Measurements from ENCODE around the gene ASS1.

Gene ASS1

DNA sequence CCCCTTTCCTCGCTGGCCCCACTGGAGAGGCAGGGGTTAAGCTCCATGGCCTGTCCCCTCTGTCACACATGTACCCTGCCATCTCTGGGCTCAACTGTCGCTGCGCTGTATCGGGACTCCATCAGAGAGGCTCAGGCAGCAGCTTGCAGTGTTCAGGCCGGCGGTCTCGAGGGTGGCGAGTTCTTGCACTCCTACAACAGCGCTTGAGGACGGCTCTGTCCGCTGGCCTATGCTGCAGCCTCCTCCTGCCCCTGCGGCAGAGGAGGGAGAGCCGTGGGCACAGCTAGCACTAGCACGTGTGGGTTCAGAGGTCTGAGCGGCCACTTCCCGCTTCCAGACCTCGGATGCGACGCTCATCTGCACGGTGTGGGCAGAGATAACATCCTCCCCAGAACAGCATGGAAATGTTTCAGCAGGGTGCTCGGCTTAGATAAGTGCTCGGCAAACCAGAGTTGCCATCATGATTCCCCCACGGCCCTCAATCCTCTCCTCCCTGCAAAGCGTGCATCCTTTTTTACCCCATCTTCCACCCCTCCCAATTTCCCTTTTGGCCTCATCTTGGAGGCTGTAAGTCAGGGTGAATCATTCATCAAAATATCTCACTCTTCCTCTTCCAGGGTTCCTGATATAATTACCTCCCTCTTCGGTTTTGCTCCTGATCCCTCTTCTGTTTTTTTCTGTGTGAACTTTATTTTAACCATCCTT, 92.7 kb downstream of the ASS1 start:
- no peak for DNase-seq

DNA sequence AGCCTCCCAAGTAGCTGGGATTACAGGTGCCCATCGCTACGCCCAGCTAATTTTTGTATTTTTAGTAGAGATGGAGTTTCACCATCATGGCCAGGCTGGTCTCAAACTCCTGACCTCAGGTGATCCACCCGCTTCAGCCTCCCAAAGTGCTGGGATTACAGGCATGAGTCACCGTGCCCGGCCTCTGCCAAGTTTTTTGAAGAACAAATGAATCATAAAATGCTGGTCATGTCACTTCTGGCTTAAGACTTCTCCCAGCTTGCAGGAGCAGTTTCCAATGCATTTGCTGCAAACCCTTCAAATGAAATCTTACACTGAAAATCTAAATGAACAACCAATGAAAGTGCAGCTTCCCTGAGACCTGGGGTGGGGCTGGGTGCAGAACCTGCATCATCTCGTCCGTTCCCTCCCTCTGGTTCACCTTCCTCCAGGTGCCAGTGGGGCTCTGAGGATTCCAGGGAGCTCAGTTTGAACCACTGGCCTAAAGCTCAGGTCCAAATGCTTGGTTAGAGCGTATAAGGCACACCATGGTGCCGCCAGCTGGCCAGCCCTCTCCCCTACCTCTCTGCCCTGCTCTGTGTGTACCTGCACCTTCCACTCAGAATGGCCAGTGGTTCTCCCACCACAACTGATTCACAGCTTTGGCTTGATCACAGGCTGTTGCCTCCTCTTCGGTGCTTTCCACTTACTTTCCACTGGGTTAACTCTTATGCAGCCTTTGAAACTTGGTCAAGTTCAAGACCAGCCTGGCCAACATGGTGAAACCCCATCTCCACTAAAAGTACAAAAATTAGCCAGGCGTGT, 94.9 kb downstream of the ASS1 start:
- DNase-seq, result peak; percentile 48

DNA sequence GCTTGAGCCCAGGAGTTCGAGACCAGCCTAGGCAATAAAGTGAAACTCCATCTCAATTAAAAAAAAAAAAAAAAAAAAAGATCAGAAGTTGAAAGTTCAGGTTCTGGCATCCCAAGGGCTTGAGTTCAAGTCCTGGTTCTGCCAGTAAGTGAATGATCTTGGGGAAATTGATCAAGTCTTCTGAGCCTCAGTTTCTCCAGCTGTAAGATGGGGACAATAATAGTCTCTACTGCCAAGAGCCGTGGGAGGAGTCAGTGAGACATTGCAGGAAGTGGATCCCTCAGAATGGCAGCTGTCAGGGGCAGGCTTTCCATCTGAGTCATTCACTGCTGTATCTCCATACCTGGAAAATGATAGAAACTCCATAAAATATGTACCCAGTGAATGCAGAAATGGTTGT, 96.8 kb downstream of the ASS1 start:
- no peak for DNase-seq

DNA sequence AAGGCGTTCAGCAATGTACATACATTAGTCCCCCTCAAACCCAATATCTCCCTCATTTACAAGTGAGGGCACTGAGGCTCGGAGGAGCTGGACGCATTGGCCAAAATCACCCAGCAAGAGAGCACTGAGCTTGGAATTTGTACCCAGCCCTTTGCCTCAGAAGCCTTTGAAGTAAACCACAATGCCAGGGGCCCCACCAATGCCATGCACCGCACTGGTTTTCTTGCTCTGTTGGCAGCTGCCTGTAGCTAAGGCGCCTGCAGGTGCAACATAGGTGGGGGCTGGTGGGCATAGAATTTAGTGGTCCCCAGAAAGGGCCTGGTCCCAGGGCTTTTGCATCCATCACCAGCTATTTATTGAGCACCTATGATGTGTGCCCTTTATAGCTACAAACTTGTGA, 97.3 kb downstream of the ASS1 start:
- no peak for DNase-seq

DNA sequence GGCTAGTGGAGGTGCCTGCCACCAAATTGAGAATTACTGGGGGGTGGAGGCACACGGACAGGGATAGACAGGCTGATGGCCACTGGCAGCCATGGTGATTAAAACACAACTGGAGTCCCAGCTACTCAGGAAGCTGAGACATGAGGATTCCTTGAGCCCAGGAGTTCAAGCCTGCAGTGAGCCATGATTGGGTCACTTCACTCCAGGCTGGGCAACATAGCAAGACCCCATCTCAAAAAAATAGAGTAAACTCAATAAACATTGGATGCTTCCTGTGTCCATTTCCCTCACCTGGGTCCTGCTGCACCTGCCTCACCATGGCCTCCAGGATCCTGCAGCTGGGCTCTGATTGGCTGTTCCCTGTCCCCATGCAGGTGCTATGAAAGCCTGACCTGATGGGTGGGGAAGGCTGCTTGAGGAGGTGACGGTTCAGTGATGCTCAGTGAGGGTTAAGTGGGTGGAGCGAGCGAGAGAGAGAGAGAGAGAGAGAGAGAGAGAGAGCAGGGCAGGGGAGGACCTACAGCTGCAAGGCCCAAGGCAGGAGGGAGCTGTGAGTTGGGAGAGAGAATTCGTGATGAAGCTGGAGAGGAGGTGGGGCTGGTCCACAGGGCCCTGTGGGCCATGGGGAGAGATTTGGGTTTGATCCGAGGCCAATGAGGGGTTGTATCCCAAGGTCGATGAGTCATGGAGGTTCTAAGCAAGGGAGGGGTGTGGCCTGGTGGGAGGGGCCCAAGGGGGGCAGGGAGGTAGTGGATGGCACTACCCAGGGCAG, 97.9 kb downstream of the ASS1 start:
- no peak for DNase-seq

DNA sequence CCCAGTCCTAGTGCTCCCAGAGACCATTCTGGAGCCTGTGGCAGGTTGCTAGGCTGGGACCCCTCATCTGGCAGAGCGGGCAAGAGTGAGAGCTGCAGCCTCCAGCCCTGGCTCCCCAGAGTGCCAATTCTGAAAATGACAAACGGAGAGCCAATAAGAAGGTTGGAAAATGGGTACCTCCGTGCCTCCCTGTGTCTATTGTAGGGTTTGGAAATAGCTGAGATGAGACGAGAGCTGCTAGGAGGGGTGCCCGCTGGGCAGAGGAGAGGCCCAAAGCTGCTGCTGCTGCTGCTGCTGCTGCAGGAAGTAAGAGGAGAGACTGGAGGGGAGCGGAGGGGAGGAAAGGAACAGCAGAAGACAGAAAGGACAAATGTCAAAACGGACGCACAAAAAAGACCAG, 98.6 kb downstream of the ASS1 start:
- DNase-seq, result no peak

DNA sequence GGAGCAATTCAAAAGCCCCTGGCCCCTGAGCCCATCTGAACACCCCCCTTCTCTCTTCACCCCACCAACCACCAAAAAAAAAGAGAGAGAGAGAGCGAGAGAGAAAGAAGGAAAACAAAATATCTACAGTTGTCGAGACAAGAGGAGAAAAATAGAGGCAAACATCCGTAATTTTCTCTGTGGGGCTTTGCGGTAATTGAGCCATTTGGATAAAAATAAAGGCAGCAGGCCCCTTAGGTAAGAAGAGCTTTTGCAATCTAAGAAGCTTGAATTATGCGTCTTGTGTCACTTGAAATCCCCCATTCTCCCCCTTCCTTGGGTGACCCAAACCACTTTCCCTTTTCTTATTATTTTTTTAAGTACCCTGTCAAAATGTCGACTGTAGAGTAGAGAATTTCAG, 99.1 kb downstream of the ASS1 start:
- peak; percentile 34 for DNase-seq

DNA sequence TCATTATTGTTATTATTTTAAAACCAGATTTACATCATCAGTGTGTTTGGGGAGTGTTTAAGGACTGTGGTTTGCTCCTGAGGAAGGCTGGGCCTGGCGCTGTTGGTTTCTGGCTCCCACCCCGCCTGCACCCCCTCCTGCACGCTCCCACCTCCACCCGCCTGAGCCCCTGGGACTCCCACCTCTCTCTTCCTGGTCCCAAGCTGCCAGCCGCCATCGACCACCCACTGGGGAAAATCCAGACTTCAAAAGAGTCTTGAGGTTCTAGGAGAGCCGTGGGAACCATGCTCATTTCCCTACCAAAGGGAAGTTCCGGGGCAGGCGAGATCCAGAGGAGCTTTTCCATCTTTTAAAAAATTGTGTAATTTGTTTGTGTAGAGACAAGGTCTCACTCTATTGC, 99.6 kb downstream of the ASS1 start:
- no peak for DNase-seq

DNA sequence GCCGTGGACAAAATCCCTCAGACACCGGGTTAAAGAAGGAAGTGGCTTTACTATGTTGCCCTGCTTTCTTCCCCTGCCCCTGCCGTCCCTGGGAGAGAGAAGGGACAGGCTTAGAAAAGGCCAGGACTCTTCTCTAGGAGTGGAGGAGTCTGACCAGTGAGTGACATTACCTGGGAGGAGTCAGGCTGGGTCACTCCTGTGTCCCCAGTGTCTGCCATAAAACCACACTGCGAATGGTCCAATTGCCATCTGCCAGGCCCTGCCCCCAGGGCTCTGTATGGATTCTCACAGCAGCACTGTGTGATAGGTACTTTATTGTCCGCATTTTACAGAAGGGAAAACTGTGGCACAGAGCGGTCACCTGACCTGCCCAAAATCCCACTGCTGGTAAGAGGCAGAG, 103.3 kb downstream of the ASS1 start:
- DNase-seq, result no peak

DNA sequence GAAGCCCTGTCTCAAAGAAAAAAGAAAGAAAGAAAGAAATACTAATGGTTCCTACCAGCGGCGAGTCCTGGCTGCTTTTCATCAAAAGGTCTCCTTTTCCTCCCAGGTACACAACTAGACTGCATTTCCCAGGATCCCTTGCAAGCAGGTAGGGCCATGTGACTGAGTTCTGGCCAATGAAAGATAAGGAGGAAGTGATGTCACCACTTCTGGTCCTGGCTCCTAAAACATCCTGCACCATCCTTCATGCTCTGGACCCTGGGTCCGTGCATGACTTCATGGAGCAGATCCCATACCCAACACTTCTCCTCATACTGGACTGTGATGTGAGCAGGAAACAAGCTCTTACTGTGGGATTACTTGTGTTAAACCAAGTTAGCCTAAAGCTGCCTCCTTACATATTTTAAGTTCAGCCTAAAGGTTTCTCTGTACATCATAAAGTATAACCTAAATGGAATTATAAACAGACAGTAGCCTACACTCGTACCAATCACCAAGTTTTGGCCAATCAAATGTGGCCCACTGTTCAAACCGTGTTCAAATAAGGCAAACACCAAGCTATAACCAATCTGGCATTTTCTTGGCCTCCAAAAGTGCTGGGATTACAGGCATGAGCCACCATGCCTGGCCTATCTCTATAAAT, 104.5 kb downstream of the ASS1 start:
- DNase-seq, result peak; percentile 48
